Vagina (tissue), 2 donors: Measurements from ENCODE around the gene HID1.

Experiments used
- CTCF ChIP-seq, 3 experiments: fragments of 450-650 bp in 2 of 3; fragments of 200-600 bp in 1 of 3; sonication (generic) in 1 of 3; IDR thresholded peaks; one replicate each; pipeline ENCODE4 v1.5.1; 2017 to 2019; ENCODE audit warnings: antibody characterized with exemption in 3 of 3, mild to moderate bottlenecking in 2 of 3, moderate library complexity in 2 of 3
- POLR2A ChIP-seq, 2 donors: fragments of 450-650 bp; IDR thresholded peaks; one replicate each; pipeline ENCODE4 v1.6.1; 2017; ENCODE audit warnings: antibody characterized with exemption in 2 of 2, mild to moderate bottlenecking in 2 of 2, moderate library complexity in 2 of 2
- POLR2AphosphoS5 ChIP-seq, 2 donors: sonication (generic); formaldehyde crosslinking; IDR thresholded peaks; one replicate each; pipeline ENCODE4 v1.9.0; 2017; ENCODE audit warnings: antibody characterized with exemption in 2 of 2, mild to moderate bottlenecking in 2 of 2, low read depth in 1 of 2; ENCODE audit not compliant: insufficient read depth in 1 of 2

- no peak for TF ChIP-seq CTCF (IDR thresholded peaks at IDR 0.05)
- TF ChIP-seq POLR2A (IDR thresholded peaks at IDR 0.05): no peak
- no peak for TF ChIP-seq POLR2AphosphoS5 (IDR thresholded peaks at IDR 0.05; ENCODE audit: insufficient read depth in 1 of 2, low read depth in 1 of 2)
These were observed 47.2 kb upstream of the HID1 start for GRCh38 chr17:75019710-75020109.
